OCI-M2 (cell line): Measurements from ENCODE around the gene EMC8.
"Not testable (repeated sequence)": the region's sequence is repeated elsewhere in the genome, so short reads cannot be mapped to it uniquely, and the experiment has no call there.

ENCODE experiments used
- DNase-seq: peaks from one replicate; lab custom pipeline; 2025; ENCODE audit not compliant: unreplicated experiment; lab: John Stamatoyannopoulos, UW

The EMC8 gene

DNA sequence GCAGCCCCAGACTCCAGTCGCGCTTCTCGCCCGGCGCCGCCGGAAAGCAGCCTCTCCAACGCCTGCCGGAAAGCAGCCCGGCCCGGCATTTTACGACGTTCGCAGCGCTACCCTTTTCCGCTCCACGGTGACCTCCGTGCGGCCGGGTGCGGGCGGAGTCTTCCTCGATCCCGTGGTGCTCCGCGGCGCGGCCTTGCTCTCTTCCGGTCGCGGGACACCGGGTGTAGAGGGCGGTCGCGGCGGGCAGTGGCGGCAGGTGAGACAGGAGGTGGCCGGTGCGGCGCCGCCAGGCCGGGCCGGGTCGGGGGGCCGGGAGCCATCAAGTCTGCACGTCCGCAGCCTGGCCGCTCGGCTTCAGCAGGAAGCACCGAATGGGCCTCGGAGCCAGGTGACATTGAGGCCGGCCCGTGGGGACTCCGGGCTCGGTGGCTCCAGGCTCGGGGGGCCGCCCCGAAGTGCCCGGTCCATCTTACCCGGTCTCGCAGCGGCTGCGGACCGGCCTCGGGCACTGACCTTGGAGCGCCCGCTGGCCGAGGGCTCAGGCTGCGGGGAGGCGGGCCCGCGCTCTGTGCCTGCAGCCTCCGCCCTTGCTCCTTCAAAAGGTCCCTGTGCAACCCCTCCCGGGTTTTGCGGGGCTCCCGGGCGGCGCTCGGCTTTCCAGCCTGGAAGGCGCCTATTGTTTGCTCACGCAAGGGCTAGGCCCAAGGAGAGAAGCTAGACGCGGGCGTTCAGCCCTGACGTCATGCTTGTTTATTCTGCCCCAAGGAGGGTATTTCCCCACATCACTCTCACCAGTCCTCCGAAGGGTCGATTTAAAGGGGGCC is at the start of gene EMC8, which contains the start of gene COX4I1:
EMC8 (minus strand) TSS at position 48 of the 824 bp plus-strand sequence. CDS start 249 bp downstream, outside the sequence.
COX4I1 (plus strand) TSS at position 199 of the 824 bp plus-strand sequence. CDS start 1,511 bp downstream, outside the sequence.
- no peak for DNase-seq

GRCh38 chr16:85848986-85849385 is 49.6 kb upstream of the EMC8 start:
- DNase-seq = no peak

DNA sequence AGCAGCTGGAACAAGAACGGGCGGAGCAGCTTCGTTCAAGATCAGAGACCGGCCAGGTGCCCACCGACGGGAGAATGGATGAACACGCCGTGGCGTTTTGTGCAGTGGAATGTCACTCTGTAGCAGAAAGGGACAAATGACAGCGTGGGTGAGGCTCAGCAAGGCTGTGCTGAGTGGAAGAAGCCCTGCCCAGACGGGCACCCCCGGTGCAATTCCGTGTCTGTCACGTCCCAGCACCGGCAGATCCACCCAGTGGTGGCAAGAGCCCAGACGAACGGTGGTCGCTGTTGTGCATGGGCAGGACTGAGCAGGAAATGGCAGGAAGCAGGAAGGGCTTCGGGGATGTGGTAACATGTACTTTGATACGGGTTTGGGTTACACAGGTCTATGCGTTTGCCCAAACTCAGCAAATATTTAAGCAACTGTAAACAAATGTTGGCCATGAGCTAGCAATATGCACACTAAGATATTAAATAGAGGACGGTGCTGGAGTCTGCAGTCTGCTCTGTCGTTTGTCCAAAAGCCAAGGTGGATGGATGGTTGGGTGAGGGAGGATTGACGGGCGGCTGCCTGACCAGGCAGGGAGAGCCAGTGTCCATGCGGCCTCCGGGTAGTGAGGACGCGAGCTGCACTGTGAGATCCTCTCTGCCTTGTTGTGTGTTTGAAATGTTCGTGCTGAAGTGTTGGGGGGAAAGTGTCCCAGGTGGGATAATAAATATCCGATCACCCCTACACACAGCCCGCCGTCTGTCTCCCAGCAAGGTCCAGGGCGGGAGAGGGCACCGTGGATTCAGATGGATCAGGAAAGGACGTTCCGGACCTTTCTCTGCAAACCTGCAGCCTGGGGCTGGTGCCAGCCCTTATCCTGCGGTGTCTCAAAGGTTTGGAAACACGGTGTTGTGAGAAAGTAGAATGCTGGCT is 48.6 kb upstream of the EMC8 start:
- no peak for DNase-seq

DNA sequence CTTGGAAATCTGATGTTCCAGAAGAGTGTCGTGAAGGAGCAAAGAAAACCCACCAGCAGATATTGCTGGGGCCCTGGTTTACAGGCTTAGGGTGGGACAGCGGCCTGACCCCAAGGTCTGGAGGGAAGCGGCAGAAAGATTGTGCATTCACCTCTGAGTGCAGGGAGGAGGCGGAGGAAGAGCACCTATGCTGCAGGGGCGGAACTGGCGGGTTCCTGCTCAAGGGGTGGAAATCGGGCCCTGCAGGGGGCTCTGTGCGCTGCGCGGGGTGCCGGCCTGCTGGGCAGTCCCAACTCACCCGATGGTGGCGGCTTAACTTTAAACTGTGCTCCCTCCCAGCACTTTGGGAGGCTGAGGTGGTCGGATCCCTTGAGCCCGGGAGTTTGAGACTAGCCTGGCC is 47.7 kb upstream of the EMC8 start:
- no peak for DNase-seq

GRCh38 chr16:85846461-85846860 is 47.1 kb upstream of the EMC8 start:
- DNase-seq = no peak

DNA sequence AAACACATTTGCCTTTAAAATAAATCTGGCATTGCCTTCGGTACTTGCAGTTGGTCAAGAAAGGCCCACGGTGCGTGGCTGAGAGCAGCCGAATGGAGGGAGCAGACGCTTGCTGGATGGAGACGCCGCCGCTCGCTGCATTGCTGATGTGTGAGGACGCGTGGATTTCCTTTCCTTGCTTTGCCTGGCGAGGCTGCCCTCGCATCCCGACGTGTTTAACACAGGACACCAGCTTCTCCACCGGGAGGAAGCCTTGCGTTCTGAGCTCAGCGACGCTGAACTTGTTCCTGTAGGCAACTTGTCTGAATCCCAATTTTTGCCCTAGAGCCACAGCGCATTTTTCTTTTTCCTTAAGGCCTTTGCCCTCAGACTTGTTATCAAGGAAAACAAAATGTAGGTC is 45.9 kb upstream of the EMC8 start:
- DNase-seq = no peak

- no peak for DNase-seq
Observed at GRCh38 chr16:85844786-85845185, 45.4 kb upstream of the EMC8 start.

- DNase-seq = no peak
Observed at GRCh38 chr16:85844169-85844481, 44.8 kb upstream of the EMC8 start.

DNA sequence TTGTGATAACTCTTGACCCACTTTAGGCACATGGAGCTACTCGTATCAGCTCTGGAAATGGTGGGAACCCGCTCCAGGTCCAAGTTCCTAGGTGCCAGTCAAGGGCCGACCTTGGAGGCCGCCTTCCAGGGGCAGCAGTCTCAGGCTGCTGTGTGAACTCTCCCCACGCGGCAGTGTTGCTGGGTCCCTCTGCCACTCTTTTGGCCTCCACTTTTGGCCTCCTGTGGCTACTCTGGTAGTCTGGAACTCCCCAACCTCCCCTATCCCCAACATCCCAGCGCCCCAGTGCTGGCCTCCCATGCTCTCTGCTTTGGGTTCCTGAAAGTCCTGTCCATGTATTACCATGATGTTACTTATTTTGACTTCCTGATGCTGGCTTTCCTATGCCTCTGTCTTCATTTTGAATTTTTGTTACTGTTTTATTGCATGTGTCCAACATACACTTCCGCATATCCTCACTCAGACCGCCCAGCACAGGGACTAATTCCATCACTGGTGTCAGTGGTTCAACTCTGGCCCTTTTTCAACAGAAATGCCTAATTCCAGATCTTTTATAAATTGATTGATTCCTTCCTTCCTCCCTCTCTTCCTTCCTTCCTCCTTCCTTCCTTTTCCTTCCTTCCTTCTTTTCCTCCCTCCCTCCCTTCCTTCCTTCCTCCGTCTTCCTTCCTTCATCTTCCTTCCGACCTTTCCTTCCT is 44.3 kb upstream of the EMC8 start:
- no peak for DNase-seq

DNA sequence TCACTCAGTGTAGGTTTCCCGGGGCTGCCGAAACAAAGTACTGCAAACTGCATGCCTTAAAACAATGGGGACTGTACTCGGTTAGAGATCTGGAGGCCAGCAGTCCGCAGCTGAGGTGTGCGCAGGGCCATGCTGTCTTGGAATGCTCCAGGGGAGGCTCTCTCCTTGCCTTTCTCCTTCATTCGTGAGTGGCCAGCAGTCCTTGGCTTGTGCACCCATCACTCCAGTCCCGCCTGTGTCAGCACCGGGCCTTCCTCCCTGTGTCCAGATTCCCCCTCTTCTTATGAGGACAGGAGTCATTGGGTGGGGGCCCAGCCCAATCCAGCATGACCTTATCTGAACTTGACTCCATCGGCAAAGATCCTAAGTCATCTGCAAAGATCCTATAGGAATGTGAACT is 43.5 kb upstream of the EMC8 start:
- no peak for DNase-seq

DNA sequence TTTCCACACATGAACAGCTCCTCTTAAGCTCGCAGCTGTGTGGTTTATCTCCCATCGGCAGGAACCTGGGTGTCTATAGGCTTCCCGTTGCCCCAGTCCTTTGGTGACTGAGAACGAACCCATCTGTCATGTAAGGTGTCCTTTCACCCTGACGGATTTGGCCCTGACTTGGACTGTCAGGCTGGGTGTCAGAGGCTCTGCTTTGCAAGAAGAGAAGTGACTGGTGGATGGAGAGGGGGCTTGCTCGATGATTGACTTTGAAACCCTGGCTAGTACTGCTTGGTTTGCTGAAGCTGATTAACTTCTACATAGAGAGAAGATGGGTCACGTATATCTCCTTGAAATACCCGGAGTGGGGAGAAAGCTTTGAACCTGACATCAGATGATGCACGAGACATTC is 43.1 kb upstream of the EMC8 start:
- DNase-seq = no peak

- DNase-seq = no peak
Observed at GRCh38 chr16:85840801-85841200, 41.5 kb upstream of the EMC8 start.

GRCh38 chr16:85840395-85840794 is 41.1 kb upstream of the EMC8 start:
- no peak for DNase-seq

- DNase-seq = no peak
Observed at GRCh38 chr16:85839681-85840240, 40.4 kb upstream of the EMC8 start.

GRCh38 chr16:85838876-85839585 is 39.7 kb upstream of the EMC8 start:
- DNase-seq = no peak

DNA sequence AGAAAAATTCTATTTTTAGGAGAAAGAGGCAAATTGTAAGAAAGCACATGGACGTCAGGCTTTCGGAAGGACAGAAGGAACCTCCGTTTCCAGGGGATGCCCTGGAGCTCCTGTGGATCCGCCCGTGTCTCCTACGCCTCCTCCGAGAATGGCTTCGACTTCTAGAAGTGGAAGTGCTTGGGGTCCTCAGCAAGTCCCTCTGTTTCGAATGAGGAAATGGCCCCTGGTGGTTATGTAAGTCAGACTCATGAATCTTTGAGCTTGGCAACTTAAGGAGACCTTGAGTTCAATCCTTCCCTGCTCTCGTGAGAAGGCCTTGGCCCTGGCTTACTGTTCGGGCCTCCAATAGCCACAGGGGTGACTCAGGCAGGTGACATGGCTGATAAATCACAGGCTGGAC is 39.0 kb upstream of the EMC8 start:
- no peak for DNase-seq

- not testable (repeated sequence) for DNase-seq
Observed at GRCh38 chr16:85837654-85838053, 38.3 kb upstream of the EMC8 start.

DNA sequence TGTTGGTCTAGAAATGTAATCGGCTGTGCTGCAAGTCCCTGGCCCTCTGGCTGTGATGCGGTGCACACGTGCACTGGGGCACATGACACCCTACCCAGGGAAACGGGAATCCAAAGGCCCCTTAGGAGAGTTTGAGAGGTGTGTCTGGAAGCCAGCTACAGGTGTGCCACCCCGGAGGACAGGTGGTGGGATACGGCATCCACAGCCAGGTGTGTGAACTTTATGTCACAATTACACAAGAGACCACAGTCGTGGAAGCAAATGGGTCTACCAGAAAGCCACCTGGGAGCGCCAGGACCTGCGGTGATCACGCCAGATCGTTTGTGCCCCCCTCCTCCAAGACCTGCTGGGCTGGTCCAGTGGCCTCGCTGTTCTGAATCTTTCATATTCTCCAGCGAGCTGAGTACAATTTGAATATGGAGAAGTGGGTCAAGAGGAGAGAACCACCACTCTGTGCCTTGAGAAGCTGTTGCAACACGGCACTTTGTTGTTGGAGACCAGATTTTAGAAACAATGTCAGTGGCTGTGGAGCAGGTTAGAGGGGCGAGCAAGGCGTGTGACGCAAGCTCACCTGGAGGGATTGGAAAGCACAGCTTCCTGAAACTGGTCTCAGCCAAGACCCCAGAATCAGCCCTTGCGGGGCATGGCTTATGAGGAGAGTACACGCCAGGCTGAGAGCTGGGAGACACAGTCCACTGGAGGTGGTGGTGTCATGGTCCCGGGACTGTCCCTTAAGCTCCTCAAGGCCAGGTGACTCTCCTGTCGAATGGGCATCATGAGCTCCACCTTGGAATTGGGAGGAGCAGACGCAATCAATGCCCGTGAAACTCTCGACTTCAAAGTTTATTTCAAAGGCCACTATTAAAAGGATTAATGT is 37.6 kb upstream of the EMC8 start:
- no peak for DNase-seq

DNA sequence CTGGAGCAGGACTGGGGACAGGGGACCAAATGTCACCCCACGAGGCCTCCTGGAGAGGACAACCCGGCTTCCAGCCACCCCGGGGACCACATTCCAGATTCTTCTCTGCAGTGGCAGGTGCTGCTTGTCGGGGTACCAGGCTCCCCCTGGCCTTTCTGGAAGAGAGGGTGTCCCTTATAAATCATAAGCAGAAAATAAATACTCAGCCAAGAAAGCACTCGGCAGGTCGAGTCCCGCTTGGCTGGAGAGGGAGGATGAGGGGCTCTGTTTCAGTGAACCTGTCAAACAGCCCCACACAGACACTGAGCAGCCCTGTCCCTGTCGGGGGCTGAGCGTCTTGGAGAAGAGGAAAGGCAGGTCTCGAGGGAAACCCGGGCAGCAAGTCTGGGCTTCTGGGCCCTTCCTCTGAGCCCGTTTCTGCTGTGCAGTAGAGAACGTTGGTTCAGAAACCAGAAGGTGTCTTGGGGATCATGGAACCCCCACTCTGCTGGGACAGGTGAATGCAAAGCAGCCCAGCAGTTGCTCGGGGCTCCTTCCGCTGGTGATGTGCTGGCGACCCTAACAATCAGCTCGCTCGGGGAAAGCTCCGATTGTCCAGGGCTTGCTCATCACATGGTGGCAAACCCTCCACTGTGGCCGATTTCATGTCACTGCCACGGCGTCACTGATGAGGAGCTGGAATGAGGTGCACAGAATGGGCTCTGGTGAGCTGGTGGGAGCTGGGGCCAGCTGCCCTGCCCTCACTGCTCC is 36.8 kb upstream of the EMC8 start:
- DNase-seq = no peak
